Measurements from ENCODE around the gene REV1.

GRCh38 chr2:99477054-99477453 is 12.8 kb downstream of the REV1 start:
- TF ChIP-seq EZH2 (IDR thresholded peaks at IDR 0.05; ENCODE audit: low read depth, low read length, severe bottlenecking) = no peak
- TF ChIP-seq BCL11A (IDR thresholded peaks at IDR 0.05; ENCODE audit: low read depth in 2 of 2, low read length in 2 of 2) = no peak

All from H1 (cell line).